DMS153 treated with DMSO at 0.1 percent for 48 hours (cell line): ENCODE measurements around the gene GRK2.
A peak's percentile ranks its signal among the peaks of the same experiment; 100 is the strongest.
"Not testable (repeated sequence)": the region's sequence is repeated elsewhere in the genome, so short reads cannot be mapped to it uniquely, and the experiment has no call there.

ENCODE experiments used
- DNase-seq: peaks from one replicate; lab custom pipeline; 2025; ENCODE audit not compliant: unreplicated experiment; lab: John Stamatoyannopoulos, UW

Gene GRK2

GRCh38 chr11:67253872-67254624, 12.2 kb upstream of the GRK2 start:
- no peak for DNase-seq

GRCh38 chr11:67254798-67255197, 11.5 kb upstream of the GRK2 start:
- no peak for DNase-seq

- no peak for DNase-seq
Observed at GRCh38 chr11:67255353-67255752, 10.9 kb upstream of the GRK2 start.

- no peak for DNase-seq
Observed at GRCh38 chr11:67255864-67256263, 10.4 kb upstream of the GRK2 start.

- no peak for DNase-seq
Observed at GRCh38 chr11:67256477-67257135, 9.7 kb upstream of the GRK2 start.

GRCh38 chr11:67260406-67260805, 5.9 kb upstream of the GRK2 start:
- DNase-seq = no peak

- DNase-seq = not testable (repeated sequence)
Observed at GRCh38 chr11:67260885-67261639, 5.2 kb upstream of the GRK2 start.

- DNase-seq = no peak
Observed at GRCh38 chr11:67261640-67261945, 4.7 kb upstream of the GRK2 start.

- DNase-seq = no peak
Observed at GRCh38 chr11:67261946-67262681, 4.2 kb upstream of the GRK2 start.

GRCh38 chr11:67262731-67263675, 3.3 kb upstream of the GRK2 start:
- DNase-seq = peak; percentile 80

GRCh38 chr11:67264260-67264659, 2.0 kb upstream of the GRK2 start:
- DNase-seq = no peak

GRCh38 chr11:67264877-67265632, 1.2 kb upstream of the GRK2 start:
- no peak for DNase-seq

GRCh38 chr11:67265633-67266448, 432 bp upstream of the GRK2 start:
- peak; percentile 31 for DNase-seq

GRCh38 chr11:67267188-67268080, 1.2 kb downstream of the GRK2 start:
- peak; percentile 27 for DNase-seq

GRCh38 chr11:67268081-67268961, 2.0 kb downstream of the GRK2 start:
- DNase-seq = no peak

GRCh38 chr11:67268962-67269268, 2.6 kb downstream of the GRK2 start:
- DNase-seq = no peak
